Hematopoietic multipotent progenitor cell treated with erythropoietin and hydrocortisone succinate and interleukin-3 and kit ligand, for 6 days (in vitro differentiated cells): Measurements from ENCODE around the gene DYDC2.
A peak's percentile ranks its signal among the peaks of the same experiment; 100 is the strongest.
"Not testable (repeated sequence)": the region's sequence is repeated elsewhere in the genome, so short reads cannot be mapped to it uniquely, and the experiment has no call there.

Experiments used
- DNase-seq: peaks from one replicate; pipeline ENCODE4 v3.0.0-alpha.2; 2015

DYDC2 gene

GRCh38 chr10:80414142-80414895, 57.7 kb downstream of the DYDC2 start:
- DNase-seq, result peak; percentile 66

- DNase-seq, result no peak
Measured at GRCh38 chr10:80415734-80416478, 59.3 kb downstream of the DYDC2 start.

- no peak for DNase-seq
Measured at GRCh38 chr10:80416479-80417098, 60.0 kb downstream of the DYDC2 start.

- not testable (repeated sequence) for DNase-seq
Measured at GRCh38 chr10:80417256-80417655, 60.7 kb downstream of the DYDC2 start.
